HepG2 (cell line): ENCODE measurements around the gene PAPPA. TPM values are rescaled to one million over a fixed set of nuclear protein-coding genes. Genes with fewer than 3 reads are reported as not detected.

Source experiments
- AHR ChIP-seq: IDR thresholded peaks from 2 replicates; pipeline ENCODE4 v1.6.1; 2018; ENCODE audit warnings: missing genetic modification reagents, missing compliant biosample characterization
- ATM ChIP-seq: fragments of 450-650 bp; IDR thresholded peaks from 2 replicates; pipeline ENCODE4 v1.7.1; 2017; ENCODE audit warnings: mild to moderate bottlenecking, borderline replicate concordance
- BRF2 ChIP-seq: sonication (generic); formaldehyde crosslinking; IDR thresholded peaks from 2 replicates; pipeline ENCODE4 v1.8.1; 2022; ENCODE audit warnings: mild to moderate bottlenecking, missing genetic modification reagents
- EZH2 ChIP-seq: conservative IDR thresholded peaks from 2 replicates; pipeline ENCODE4 v1.6.1; 2012; ENCODE audit warnings: mild to moderate bottlenecking, low read depth, low read length, moderate library complexity
- FOXJ3 ChIP-seq: sonication (generic); formaldehyde crosslinking; IDR thresholded peaks from 2 replicates; pipeline ENCODE4 v1.4.0; 2020; ENCODE audit warnings: missing genetic modification reagents, mild to moderate bottlenecking, borderline replicate concordance
- GATAD1 ChIP-seq: IDR thresholded peaks from 2 replicates; pipeline ENCODE4 v1.6.1; 2016; ENCODE audit warnings: missing genetic modification reagents, missing compliant biosample characterization
- HNF1A ChIP-seq, 2 experiments: sonication (generic) in 1 of 2; formaldehyde crosslinking in 1 of 2; IDR thresholded peaks; 2 replicates each; pipeline versions ENCODE4 v1.4.0 to v1.6.1; 2016 to 2020; ENCODE audit warnings: borderline replicate concordance in 1 of 2, low read depth in 1 of 2, mild to moderate bottlenecking in 1 of 2, missing genetic modification reagents in 1 of 2
- HOXA9 ChIP-seq: sonication (generic); formaldehyde crosslinking; IDR thresholded peaks from 2 replicates; pipeline ENCODE4 v1.8.1; 2022; ENCODE audit warnings: missing genetic modification reagents, mild to moderate bottlenecking, moderate library complexity, borderline replicate concordance
- KDM3A ChIP-seq: IDR thresholded peaks from 2 replicates; pipeline ENCODE4 v1.6.1; 2018; ENCODE audit warnings: low read depth, missing compliant biosample characterization
- MATR3 ChIP-seq: sonication (generic); formaldehyde crosslinking; IDR thresholded peaks from 2 replicates; pipeline ENCODE4 v1.4.0; 2020; ENCODE audit warnings: missing genetic modification reagents
- MBNL3 ChIP-seq: fragments of 250-450 bp; sonication (Bioruptor Pico); conservative IDR thresholded peaks from 2 replicates; pipeline ENCODE4 v1.8.0; 2022; ENCODE audit warnings: mild to moderate bottlenecking, inconsistent platforms
- NFE2L2 ChIP-seq: fragments of 150-350 bp; IDR thresholded peaks from 2 replicates; pipeline ENCODE4 v1.6.1; 2014; ENCODE audit warnings: low read length
- PBX3 ChIP-seq: sonication (generic); formaldehyde crosslinking; IDR thresholded peaks from 2 replicates; pipeline ENCODE4 v1.8.1; 2023; ENCODE audit warnings: missing genetic modification reagents, inconsistent platforms, borderline replicate concordance
- SKIL ChIP-seq: sonication (generic); formaldehyde crosslinking; IDR thresholded peaks from 2 replicates; pipeline ENCODE4 v1.8.0; 2022; ENCODE audit warnings: missing genetic modification reagents, mild to moderate bottlenecking, moderate library complexity, borderline replicate concordance
- SP140L ChIP-seq: sonication (generic); formaldehyde crosslinking; IDR thresholded peaks from 2 replicates; pipeline ENCODE4 v1.4.0; 2020; ENCODE audit warnings: missing genetic modification reagents, borderline replicate concordance
- STAT5B ChIP-seq: sonication (generic); formaldehyde crosslinking; IDR thresholded peaks from 2 replicates; pipeline ENCODE4 v1.4.0; 2020; ENCODE audit warnings: missing genetic modification reagents
- TRIM24 ChIP-seq: sonication (generic); formaldehyde crosslinking; IDR thresholded peaks from 2 replicates; pipeline ENCODE4 v1.8.0; 2022; ENCODE audit warnings: mild to moderate bottlenecking, missing genetic modification reagents
- ZKSCAN1 ChIP-seq: fragments of 150-350 bp; IDR thresholded peaks from 2 replicates; pipeline ENCODE4 v1.6.1; 2014; ENCODE audit warnings: low read length
- ZNF382 ChIP-seq: sonication (generic); formaldehyde crosslinking; IDR thresholded peaks from 2 replicates; pipeline ENCODE4 v1.5.0; 2020; ENCODE audit warnings: missing genetic modification reagents, mild to moderate bottlenecking, borderline replicate concordance
- ZNF616 ChIP-seq: sonication (generic); formaldehyde crosslinking; IDR thresholded peaks from 2 replicates; pipeline ENCODE4 v1.5.0; 2020; ENCODE audit warnings: low read depth, mild to moderate bottlenecking, missing genetic modification reagents
- polyA plus RNA-seq, 8 experiments: library from polyadenylated mRNA; depleted of rRNA in 3 of 8; stranded (reverse) in 7 of 8; unstranded in 1 of 8; fragments of >200 nt; fragmentation: Illumina TruSeq in 4 of 8; extraction: Trizol in 4 of 8; gene quantifications; 2 replicates each; pipeline versions ENCODE4 v1.2.1 to v1.2.3, GENCODE V29; 2011 to 2016; ENCODE audit warnings: low read depth in 4 of 8, missing spikeins in 1 of 8, mixed read lengths in 1 of 8; ENCODE audit not compliant: insufficient read depth in 1 of 8
- total RNA-seq, 5 experiments: library from RNA; depleted of rRNA; stranded (reverse); fragments of >200 nt; fragmentation: Illumina TruSeq; extraction: Trizol; gene quantifications; 2 replicates each; pipeline ENCODE4 v1.2.3, GENCODE V29; 2016; ENCODE audit warnings: low read depth in 1 of 5

Gene PAPPA
- total and polyA plus RNA-seq, 2 of the 13 experiments (the other 11 are each of a cell fraction or from before 2014, with no cell fraction given) = 0.09 to 0.11 TPM

- TF ChIP-seq TRIM24 (CRISPR knock-in tag) = peak; percentile 48; the same call in 1 of the 2 replicates
- no peak for TF ChIP-seq SP140L (CRISPR knock-in tag)
- no peak for TF ChIP-seq MATR3 (CRISPR knock-in tag)
- no peak for TF ChIP-seq AHR (CRISPR knock-in tag)
- no peak for TF ChIP-seq ZNF382 (CRISPR knock-in tag)
- no peak for TF ChIP-seq HOXA9 (CRISPR knock-in tag)
- TF ChIP-seq STAT5B (CRISPR knock-in tag) = no peak
- TF ChIP-seq SKIL (CRISPR knock-in tag) = no peak
- TF ChIP-seq NFE2L2 = no peak
- no peak for TF ChIP-seq BRF2 (CRISPR knock-in tag)
- no peak for TF ChIP-seq ZKSCAN1
- no peak for TF ChIP-seq EZH2
- no peak for TF ChIP-seq GATAD1 (CRISPR knock-in tag)
- no peak for TF ChIP-seq MBNL3 (CRISPR knock-in tag)
- TF ChIP-seq HNF1A (IDR thresholded peaks at IDR 0.05; ENCODE audit: low read depth) = no peak
- TF ChIP-seq HNF1A (CRISPR knock-in tag; IDR thresholded peaks at IDR 0.05; ENCODE audit: borderline replicate concordance) = no peak
- TF ChIP-seq KDM3A (CRISPR knock-in tag) = no peak
- no peak for TF ChIP-seq PBX3 (CRISPR knock-in tag)
- peak; percentile 32; the same call in 1 of the 2 replicates for TF ChIP-seq FOXJ3 (CRISPR knock-in tag)
- TF ChIP-seq ZNF616 = no peak
- no peak for TF ChIP-seq ATM
Observed at GRCh38 chr9:116204252-116204882, 50.8 kb downstream of the PAPPA start (continued).
